Heart left ventricle (tissue), 13 donors: Measurements from ENCODE around the gene B4GAT1.

Source experiments
- CTCF ChIP-seq, 12 donors: fragments of 200-600 bp; sonication (generic) in 4 of 12; IDR thresholded peaks; one replicate each; pipeline versions ENCODE4 v1.5.0 to v1.8.0; 2018 to 2022; ENCODE audit warnings: antibody characterized with exemption in 12 of 12, mild to moderate bottlenecking in 5 of 12
- POLR2A ChIP-seq, 2 donors: fragments of 450-650 bp; IDR thresholded peaks; one replicate each; pipeline ENCODE4 v1.6.1; 2017; ENCODE audit warnings: antibody characterized with exemption in 2 of 2, mild to moderate bottlenecking in 2 of 2, moderate library complexity in 2 of 2
- donor health status: ischemic (EF 13 %, LVEDD 7.1; RV severe dilation, severe dysfunction).
- donor health status: DM: no; HTN: yes; CAD: no.
- donor health status: DM: no; HTN: no; CAD: no.
- donor health status: ischemic (EF 25% LVEDD 6.9; RV normal size, moderate dysfunction).
- donor health status: ischemic (EF 25% LVEDD 5.7; RV mildly dilated, moderate dysfunction).
- donor health status: ischemic (EF 35%, LVEDD 5.7; RV mildly dilated, moderate dysfunction).
- donor health status: nonischemic (EF 11% LVEDD 7.7; RV severe dilation, severe dysfunction).
- donor health status: DM: yes; HTN: yes; CAD: no.
- donor health status: PGD.
- donor health status: ischemic (EF 29% LVEDD 5.4; RV normal size, mild dysfunction).
- donor health status: nonischemic (EF 23%, LVEDD 6.1; RV moderate dilation, normal function).

DNA sequence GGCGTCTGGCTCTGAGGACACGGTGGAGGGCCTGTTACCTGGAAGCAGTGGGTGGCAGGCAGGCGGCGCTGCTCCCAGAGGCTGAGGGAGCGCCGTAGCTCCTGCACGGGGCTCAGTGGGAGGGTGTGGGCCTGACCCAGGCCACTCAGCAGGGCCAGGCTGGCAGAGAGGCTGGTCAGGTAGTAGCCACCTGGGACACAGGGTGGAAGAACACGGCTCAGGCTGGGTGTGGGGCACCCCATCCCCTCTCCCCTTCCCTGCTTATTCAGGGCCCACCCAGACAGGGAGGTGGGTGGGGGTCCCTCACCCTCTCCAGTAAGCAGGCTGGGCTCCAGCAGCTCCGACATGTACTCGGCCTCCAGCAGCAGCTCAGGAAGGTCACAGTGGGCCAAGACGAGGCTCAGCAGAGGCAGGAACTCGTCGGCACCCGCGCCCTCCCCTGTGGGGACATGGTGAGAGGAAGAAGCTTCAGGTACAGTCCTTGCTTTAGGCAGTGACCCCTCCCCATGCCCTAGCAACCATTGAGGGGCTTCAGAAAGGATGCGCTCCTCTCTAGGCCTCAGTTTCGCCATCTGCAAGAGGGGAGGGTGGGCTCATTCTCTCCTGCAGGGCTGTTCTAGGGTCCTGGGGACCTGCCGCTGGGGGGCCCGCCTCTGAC is 14.1 kb downstream of the B4GAT1 start:
- TF ChIP-seq CTCF (IDR thresholded peaks at IDR 0.05): no peak
- TF ChIP-seq POLR2A (IDR thresholded peaks at IDR 0.05): no peak
